Activated CD4-positive, alpha-beta T cell treated with anti-CD3 and anti-CD28 coated beads for 36 hours (primary cell): ENCODE data around the gene FREM3. TPM values are rescaled to one million over a fixed set of nuclear protein-coding genes. Genes with fewer than 3 reads are reported as not detected.
"Not testable (repeated sequence)": the region's sequence is repeated elsewhere in the genome, so short reads cannot be mapped to it uniquely, and the experiment has no call there.

ENCODE experiments used
- ATAC-seq: fragments of 200-7000 bp; cut with Tn5 transposase; one replicate; pipeline ENCODE4 v1.10.0; 2021; ENCODE audit warnings: mild to moderate bottlenecking, moderate library complexity
- CTCF ChIA-PET: fragments of 350-600 bp; sonication (Branson Sonifier 250); formaldehyde crosslinking; loops from one replicate; lab custom pipeline; 2021; ENCODE audit warnings: antibody characterized with exemption; lab: Charles Lee
- POLR2A ChIA-PET: fragments of 350-600 bp; sonication (Branson Sonifier 250); formaldehyde crosslinking; loops from one replicate; lab custom pipeline; 2021; ENCODE audit warnings: antibody characterized with exemption, inconsistent platforms; lab: Charles Lee
- DNase-seq: peaks from one replicate; pipeline ENCODE4 v3.0.0-alpha.2; 2020
- H3K27ac Mint-ChIP-seq: one replicate; pipeline ENCODE4 v1.8.0; 2021; ENCODE audit warnings: mixed read lengths
- H3K27me3 Mint-ChIP-seq: one replicate; pipeline ENCODE4 v1.8.0; 2021; ENCODE audit warnings: mixed read lengths
- H3K36me3 Mint-ChIP-seq: one replicate; pipeline ENCODE4 v1.8.0; 2021; ENCODE audit warnings: low read depth, mixed read lengths
- H3K4me1 Mint-ChIP-seq: one replicate; pipeline ENCODE4 v1.8.0; 2021; ENCODE audit warnings: mixed read lengths
- H3K4me3 Mint-ChIP-seq: one replicate; pipeline ENCODE4 v1.8.0; 2021; ENCODE audit warnings: mild to moderate bottlenecking, moderate library complexity, mixed read lengths
- H3K9me3 Mint-ChIP-seq: one replicate; pipeline ENCODE4 v1.8.0; 2021; ENCODE audit warnings: low read depth, mixed read lengths
- intact Hi-C, 2 experiments: fragments of 100-400 bp; cut with DNase I in 1 of 2; cut with micrococcal nuclease in 1 of 2; formaldehyde crosslinking; loops; one replicate each; pipeline versions ENCODE4 v1.14.2 to v1.15.1; 2022 to 2024; cut with DNase I, micrococcal nuclease
- total RNA-seq, 2 experiments: library from RNA; stranded (reverse); gene quantifications; one replicate each; pipeline ENCODE4 v1.2.3, GENCODE V29; 2021

FREM3 gene
- total RNA-seq, 2 experiments from 2014 or later: not detected

- Mint-ChIP-seq H3K4me1 (peaks cover 13% of the 10 kb centered on the region), H3K36me3 (peaks cover 55% of the 10 kb centered on the region)
- H3K27ac Mint-ChIP-seq, H3K9me3 Mint-ChIP-seq, H3K27me3 Mint-ChIP-seq, ATAC-seq, CTCF ChIA-PET, intact Hi-C loops, DNase-seq, H3K4me3 Mint-ChIP-seq, POLR2A ChIA-PET: not testable (repeated sequence)
Measured at GRCh38 chr4:143528046-143528445, 172.4 kb downstream of the FREM3 start.

Other genes with a start within 250 kb of the FREM3 start
- gene SMARCA5, start 187.0 kb downstream of the FREM3 start, total RNA-seq: 10 to 100 TPM; 66.6 to 69.8 TPM
- under 1 TPM in 1 of 2 experiments, not detected in 1; 0.16 TPM for gene GYPE, start 204.9 kb upstream of the FREM3 start, total RNA-seq